ENCODE measurements around the gene TK1. TPM values are rescaled to one million over a fixed set of nuclear protein-coding genes. Genes with fewer than 3 reads are reported as not detected.

The TK1 gene
- polyA plus RNA-seq, 3 donors = 0.67 to 2.0 (median 1.4) TPM

- H3K9me3 Mint-ChIP-seq = no peaks in the 10 kb centered on the region
- H3K9me3 ChIP-seq (replicated peaks in 1 of 2; ENCODE audit: control insufficient read depth in 1 of 2, insufficient read depth in 1 of 2, low read length in 2 of 2) = no peaks in the 10 kb centered on the region
- peaks cover 15 to 18% of the 10 kb centered on the region in 2 donors for H3K36me3 Mint-ChIP-seq
- 47% methylated on average over 3 of the region's 7 CpGs for WGBS (ENCODE audit: insufficient coverage)
- no peaks in the 10 kb centered on the region for H3K27me3 ChIP-seq (ENCODE audit: control insufficient read depth in 2 of 2, insufficient read depth in 2 of 2, low read length in 2 of 2)
- peaks cover 5 to 10% of the 10 kb centered on the region in 2 donors for H3K36me3 ChIP-seq (replicated peaks in 1 of 2; ENCODE audit: control insufficient read depth in 1 of 2, insufficient read depth in 2 of 2, low read length in 2 of 2)
- no peaks in the 10 kb centered on the region for H3K79me2 ChIP-seq (ENCODE audit: insufficient read depth, low read length)
- H3K27ac ChIP-seq (ENCODE audit: low read depth in 1 of 2, low read length in 2 of 2) = no peak overlapping the region
- no peaks in the 10 kb centered on the region for H4K20me1 ChIP-seq (ENCODE audit: insufficient read depth, low read length)
- H3K27me3 Mint-ChIP-seq (ENCODE audit: low read depth in 3 of 3) = peaks cover 0 to 5% (median 3%) of the 10 kb centered on the region in 3 donors
- no peaks in the 10 kb centered on the region for H3K4me1 Mint-ChIP-seq
- intact Hi-C loops (cut with micrococcal nuclease) = no loop called here
- DNase-seq = no peak
- H3K4me2 ChIP-seq (replicated peaks; ENCODE audit: extremely low read depth, low read length, poor library complexity, severe bottlenecking) = no peak overlapping the region
- H3K27ac Mint-ChIP-seq = peak overlapping the region in 2 of 7 donors; percentile 49 to 69
- no peak overlapping the region for H3K4me3 ChIP-seq (replicated peaks in 1 of 3; ENCODE audit: low read depth in 2 of 3, low read length in 3 of 3)
- H2AFZ ChIP-seq (ENCODE audit: insufficient read depth, low read depth, low read length, poor library complexity, severe bottlenecking) = no peak overlapping the region
- H3K4me1 ChIP-seq (ENCODE audit: control insufficient read depth in 1 of 2, insufficient read depth in 2 of 2, low read length in 2 of 2) = no peaks in the 10 kb centered on the region
- no peak overlapping the region for H3K9ac ChIP-seq (ENCODE audit: insufficient read depth, low read length, poor library complexity, severe bottlenecking)
- TF ChIP-seq CTCF (IDR thresholded peaks at IDR 0.05) = no peak
- H3K4me3 Mint-ChIP-seq = no peak overlapping the region
These were observed 19.4 kb upstream of the TK1 start for GRCh38 chr17:78206298-78206697.

GRCh38 chr17:78205124-78205775 is 18.4 kb upstream of the TK1 start:
- Histone ChIP-seq H3K4me1 (ENCODE audit: control insufficient read depth in 1 of 2, insufficient read depth in 2 of 2, low read length in 2 of 2) (peaks cover 4 to 5% of the 10 kb centered on the region in 2 donors), H3K9me3 (replicated peaks in 1 of 2; ENCODE audit: control insufficient read depth in 1 of 2, insufficient read depth in 1 of 2, low read length in 2 of 2) (no peaks in the 10 kb centered on the region), H3K36me3 (replicated peaks in 1 of 2; ENCODE audit: control insufficient read depth in 1 of 2, insufficient read depth in 2 of 2, low read length in 2 of 2) (peaks cover 5 to 10% of the 10 kb centered on the region in 2 donors), H3K4me2 (replicated peaks; ENCODE audit: extremely low read depth, low read length, poor library complexity, severe bottlenecking) (no peak overlapping the region), H3K79me2 (ENCODE audit: insufficient read depth, low read length) (no peaks in the 10 kb centered on the region), H3K27ac (ENCODE audit: low read depth in 1 of 2, low read length in 2 of 2) (no peak overlapping the region), H4K20me1 (ENCODE audit: insufficient read depth, low read length) (no peaks in the 10 kb centered on the region), H3K27me3 (ENCODE audit: control insufficient read depth in 2 of 2, insufficient read depth in 2 of 2, low read length in 2 of 2) (no peaks in the 10 kb centered on the region), H2AFZ (ENCODE audit: insufficient read depth, low read depth, low read length, poor library complexity, severe bottlenecking) (no peak overlapping the region), H3K4me3 (replicated peaks in 1 of 3; ENCODE audit: low read depth in 2 of 3, low read length in 3 of 3) (no peak overlapping the region), H3K9ac (ENCODE audit: insufficient read depth, low read length, poor library complexity, severe bottlenecking) (no peak overlapping the region)
- no peak for DNase-seq
- peaks cover 0 to under 1% (median 0%) of the 10 kb centered on the region in 7 donors for H3K9me3 Mint-ChIP-seq
- peaks cover 2% of the 10 kb centered on the region for H3K4me1 Mint-ChIP-seq
- no peak overlapping the region for H3K4me3 Mint-ChIP-seq
- H3K27me3 Mint-ChIP-seq (ENCODE audit: low read depth in 3 of 3) = peaks cover 0 to 3% (median 3%) of the 10 kb centered on the region in 3 donors
- no peak for TF ChIP-seq CTCF (IDR thresholded peaks at IDR 0.05)
- peaks cover 15 to 18% of the 10 kb centered on the region in 2 donors for H3K36me3 Mint-ChIP-seq
- WGBS (ENCODE audit: insufficient coverage) = 98% methylated on average over 16 of the region's 17 CpGs
- no peak overlapping the region for H3K27ac Mint-ChIP-seq
- intact Hi-C loops (cut with micrococcal nuclease) = no loop called here
